Activated gamma-delta T cell treated with anti-CD3 and anti-CD28 coated beads, Interleukin-2, amount 50 U/mL, for 16 hours (primary cell): Measurements from ENCODE around the gene ODF4.
"Not testable (repeated sequence)": the region's sequence is repeated elsewhere in the genome, so short reads cannot be mapped to it uniquely, and the experiment has no call there.

ENCODE experiments used
- DNase-seq: peaks from one replicate; pipeline ENCODE4 v3.0.0-alpha.2; 2020; ENCODE audit warnings: low read depth

The ODF4 gene

GRCh38 chr17:8326511-8327302, 12.9 kb upstream of the ODF4 start:
- no peak for DNase-seq

- no peak for DNase-seq
Observed at GRCh38 chr17:8327303-8327649, 12.4 kb upstream of the ODF4 start.

GRCh38 chr17:8332128-8332527, 7.5 kb upstream of the ODF4 start:
- no peak for DNase-seq

GRCh38 chr17:8332688-8333087, 7.0 kb upstream of the ODF4 start:
- no peak for DNase-seq

GRCh38 chr17:8333281-8333680, 6.4 kb upstream of the ODF4 start:
- DNase-seq: no peak

GRCh38 chr17:8337802-8338752, 1.6 kb upstream of the ODF4 start:
- DNase-seq: no peak

- DNase-seq: no peak
Observed at GRCh38 chr17:8338753-8339140, 893 bp upstream of the ODF4 start.

- DNase-seq: no peak
Observed at GRCh38 chr17:8341456-8341855, 1.8 kb downstream of the ODF4 start.

GRCh38 chr17:8345052-8345690, 5.5 kb downstream of the ODF4 start:
- no peak for DNase-seq

- DNase-seq: no peak
Observed at GRCh38 chr17:8345951-8346665, 6.5 kb downstream of the ODF4 start.

GRCh38 chr17:8347001-8347400, 7.4 kb downstream of the ODF4 start:
- not testable (repeated sequence) for DNase-seq

- no peak for DNase-seq
Observed at GRCh38 chr17:8350339-8350738, 10.7 kb downstream of the ODF4 start.

GRCh38 chr17:8353736-8354135, 14.1 kb downstream of the ODF4 start:
- DNase-seq: no peak

GRCh38 chr17:8354236-8354635, 14.6 kb downstream of the ODF4 start:
- DNase-seq: no peak

GRCh38 chr17:8357910-8358309, 18.3 kb downstream of the ODF4 start:
- no peak for DNase-seq

GRCh38 chr17:8359769-8360168, 20.1 kb downstream of the ODF4 start:
- no peak for DNase-seq

- DNase-seq: no peak
Observed at GRCh38 chr17:8360260-8360659, 20.6 kb downstream of the ODF4 start.

- no peak for DNase-seq
Observed at GRCh38 chr17:8360751-8361150, 21.1 kb downstream of the ODF4 start.

- no peak for DNase-seq
Observed at GRCh38 chr17:8362651-8363332, 23.2 kb downstream of the ODF4 start.

GRCh38 chr17:8365143-8365542, 25.5 kb downstream of the ODF4 start:
- DNase-seq: no peak

GRCh38 chr17:8366231-8366630, 26.6 kb downstream of the ODF4 start:
- no peak for DNase-seq

GRCh38 chr17:8368193-8368592, 28.6 kb downstream of the ODF4 start:
- no peak for DNase-seq
